ENCODE results near the gene PLAAT4.

PLAAT4 gene

GRCh38 chr11:63586451-63587166, 50.0 kb downstream of the PLAAT4 start:
- POLR2A ChIA-PET = no interaction called here
- H3K4me3 ChIP-seq (ENCODE audit: low read depth, low read length) = no peak overlapping the region
- no peak for TF ChIP-seq CTCF (IDR thresholded peaks at IDR 0.05; ENCODE audit: insufficient read depth, low read length, missing control alignments)
- no peak for DNase-seq (ENCODE audit: low read depth, low spot score)
- CTCF ChIA-PET = no interaction called here

GRCh38 chr11:63589000-63589399, 52.4 kb downstream of the PLAAT4 start:
- ChIA-PET POLR2A (no interaction called here), CTCF (interaction anchor here (1.0 to 8.7 kb wide), 2 partner anchors 15 to 47 kb away, joined by 4 to 89 read pairs; no protein-coding TSS in a partner anchor)
- H3K4me3 ChIP-seq (ENCODE audit: low read depth, low read length) = no peak overlapping the region
- DNase-seq (ENCODE audit: low read depth, low spot score) = no peak
- no peak for TF ChIP-seq CTCF (IDR thresholded peaks at IDR 0.05; ENCODE audit: insufficient read depth, low read length, missing control alignments)

GRCh38 chr11:63590024-63590788, 53.6 kb downstream of the PLAAT4 start:
- POLR2A ChIA-PET = no interaction called here

GRCh38 chr11:63592975-63593395, 56.4 kb downstream of the PLAAT4 start:
- POLR2A ChIA-PET = no interaction called here
- H3K4me3 ChIP-seq (ENCODE audit: low read depth, low read length) = no peak overlapping the region
- TF ChIP-seq CTCF (IDR thresholded peaks at IDR 0.05; ENCODE audit: insufficient read depth, low read length, missing control alignments) = peak; percentile 82
- DNase-seq (ENCODE audit: low read depth, low spot score) = no peak
- CTCF ChIA-PET = interaction anchor here (1.0 to 8.7 kb wide), 13 partner anchors 10 to 146 kb away, joined by 3 to 89 read pairs (median 6); no protein-coding TSS in a partner anchor

More at GRCh38 chr11:63590024-63590788, 53.6 kb downstream of the PLAAT4 start:
- TF ChIP-seq CTCF (IDR thresholded peaks at IDR 0.05; ENCODE audit: insufficient read depth, low read length, missing control alignments) = no peak
- no peak overlapping the region for H3K4me3 ChIP-seq (ENCODE audit: low read depth, low read length)
- CTCF ChIA-PET = interaction anchor here (8.7 kb wide), 1 partner anchor 46 kb away, joined by 89 read pairs; no protein-coding TSS in a partner anchor
- DNase-seq (ENCODE audit: low read depth, low spot score) = no peak

- CTCF ChIA-PET = interaction anchor here (0.6 to 8.7 kb wide), 2 partner anchors 12 to 41 kb away, joined by 3 to 89 read pairs; no protein-coding TSS in a partner anchor
- H3K4me3 ChIP-seq (ENCODE audit: low read depth, low read length) = no peak overlapping the region
- POLR2A ChIA-PET = no interaction called here
- DNase-seq (ENCODE audit: low read depth, low spot score) = no peak
- no peak for TF ChIP-seq CTCF (IDR thresholded peaks at IDR 0.05; ENCODE audit: insufficient read depth, low read length, missing control alignments)
Observed at GRCh38 chr11:63595296-63595695, 58.7 kb downstream of the PLAAT4 start.

Measured in AG04449 (cell line).